Mucosa of descending colon (tissue), 3 donors: ENCODE results near the gene INHBE. TPM values are rescaled to one million over a fixed set of nuclear protein-coding genes. Genes with fewer than 3 reads are reported as not detected.
"Not testable (repeated sequence)": the region's sequence is repeated elsewhere in the genome, so short reads cannot be mapped to it uniquely, and the experiment has no call there.

Experiments used
- ATAC-seq: fragments of 200-7000 bp; cut with Tn5 transposase; one replicate; pipeline ENCODE4 v1.9.1; 2020; ENCODE audit warnings: mild to moderate bottlenecking, moderate library complexity
- DNase-seq, 3 donors: peaks; one replicate each; pipeline ENCODE4 v3.0.0-alpha.2; 2020
- H3K36me3 ChIP-seq: fragments of 200-600 bp; one replicate; pipeline ENCODE4 v1.8.0; 2021; ENCODE audit warnings: low read depth, mild to moderate bottlenecking
- H3K4me1 ChIP-seq: fragments of 200-600 bp; one replicate; pipeline ENCODE4 v1.8.0; 2021; ENCODE audit warnings: low read depth, mild to moderate bottlenecking
- H3K4me3 ChIP-seq: fragments of 200-600 bp; one replicate; pipeline ENCODE4 v1.8.0; 2021; ENCODE audit warnings: mild to moderate bottlenecking
- H3K9me3 ChIP-seq: fragments of 200-600 bp; one replicate; pipeline ENCODE4 v1.8.0; 2021; ENCODE audit warnings: mild to moderate bottlenecking
- CTCF ChIP-seq: fragments of 200-600 bp; IDR thresholded peaks from one replicate; pipeline ENCODE4 v1.8.0; 2022; ENCODE audit warnings: antibody characterized with exemption, mild to moderate bottlenecking
- intact Hi-C, 2 donors: fragments of 100-400 bp; cut with DNase I in 1 of 2; cut with micrococcal nuclease in 1 of 2; formaldehyde crosslinking; loops; one replicate each; pipeline versions ENCODE4 v1.11.0 to v1.11.1; 2022; cut with DNase I, micrococcal nuclease
- total RNA-seq, 3 donors: library from RNA; stranded (reverse); fragmentation: NEBNext Ultra II Directional in 2 of 3; extraction: Animal tissue kit (Norgen Biotek cat#: 25700) in 2 of 3; gene quantifications; one replicate each; pipeline versions ENCODE4 v1.2.1 to v1.2.4, GENCODE V29; 2021 to 2023
- donor health status: DM: no; HTN: no; CAD: no; lungs with moderate emphysema.
- donor health status: DM: no; HTN: no; CAD: no.
- donor health status: DM: no; HTN: yes; CAD: no.

INHBE gene
- total RNA-seq, 3 donors from 2014 or later: not detected

GRCh38 chr12:57418255-57418654, 36.9 kb upstream of the INHBE start:
- DNase-seq (no peak), ATAC-seq (no peak)
- intact Hi-C loops: no loop called here
- Histone ChIP-seq H3K4me3 (no peak overlapping the region), H3K4me1 (no peaks in the 10 kb centered on the region), H3K36me3 (no peaks in the 10 kb centered on the region), H3K9me3 (no peaks in the 10 kb centered on the region)
- no peak for TF ChIP-seq CTCF

GRCh38 chr12:57419495-57419894, 35.6 kb upstream of the INHBE start:
- H3K9me3 ChIP-seq: no peaks in the 10 kb centered on the region
- TF ChIP-seq CTCF: no peak
- no peak overlapping the region for H3K4me3 ChIP-seq
- DNase-seq (no peak), ATAC-seq (no peak)
- H3K36me3 ChIP-seq: no peaks in the 10 kb centered on the region
- intact Hi-C loops: no loop called here
- H3K4me1 ChIP-seq: no peaks in the 10 kb centered on the region

- no peaks in the 10 kb centered on the region for H3K36me3 ChIP-seq
- no peaks in the 10 kb centered on the region for H3K4me1 ChIP-seq
- H3K4me3 ChIP-seq: no peak overlapping the region
- intact Hi-C loops: no loop called here
- H3K9me3 ChIP-seq: no peaks in the 10 kb centered on the region
- no peak for TF ChIP-seq CTCF
- DNase-seq: no peak
- ATAC-seq: no peak
These were observed 34.6 kb upstream of the INHBE start for GRCh38 chr12:57420482-57420881.

- not testable (repeated sequence) for DNase-seq
These were observed 28.2 kb upstream of the INHBE start for GRCh38 chr12:57426948-57427347.

GRCh38 chr12:57428965-57429364, 26.1 kb upstream of the INHBE start:
- intact Hi-C loops: no loop called here
- DNase-seq: no peak
- no peak for TF ChIP-seq CTCF
- no peaks in the 10 kb centered on the region for H3K9me3 ChIP-seq
- H3K4me1 ChIP-seq: peaks cover 6% of the 10 kb centered on the region
- no peak overlapping the region for H3K4me3 ChIP-seq
- no peak for ATAC-seq
- no peaks in the 10 kb centered on the region for H3K36me3 ChIP-seq

More at GRCh38 chr12:57426948-57427347, 28.2 kb upstream of the INHBE start:
- H3K4me1 ChIP-seq, H3K4me3 ChIP-seq, H3K36me3 ChIP-seq, H3K9me3 ChIP-seq, ATAC-seq, intact Hi-C loops: not testable (repeated sequence)

- H3K4me1 ChIP-seq: peaks cover 6% of the 10 kb centered on the region
- DNase-seq: no peak
- H3K9me3 ChIP-seq: no peaks in the 10 kb centered on the region
- TF ChIP-seq CTCF: no peak
- intact Hi-C loops: no loop called here
- no peaks in the 10 kb centered on the region for H3K36me3 ChIP-seq
- ATAC-seq: no peak
- H3K4me3 ChIP-seq: no peak overlapping the region
These were observed 25.5 kb upstream of the INHBE start for GRCh38 chr12:57429473-57430111.
